GM18951 (cell line): ENCODE measurements around the gene LILRB1.
"Not testable (repeated sequence)": the region's sequence is repeated elsewhere in the genome, so short reads cannot be mapped to it uniquely, and the experiment has no call there.

ENCODE experiments used
- POLR2A ChIP-seq: IDR thresholded peaks from 4 replicates; pipeline ENCODE4 v1.6.1; 2011; ENCODE audit warnings: mild to moderate bottlenecking; ENCODE audit not compliant: insufficient read length, insufficient read depth; ENCODE audit errors: extremely low read depth
- in situ Hi-C: fragments of 300-500 bp; cut with MboI; formaldehyde crosslinking; loops from one replicate; pipeline ENCODE4 v1.12.0; 2022; ENCODE audit warnings: low sequenced_read_pairs, mixed read lengths, inconsistent platforms; ENCODE audit not compliant: unreplicated experiment

LILRB1 gene

GRCh38 chr19:54638683-54639082 lies 8.4 kb downstream of the LILRB1 start:
- in situ Hi-C loops: no loop called here
- TF ChIP-seq POLR2A: no peak

GRCh38 chr19:54642953-54643352 lies 12.7 kb downstream of the LILRB1 start:
- in situ Hi-C loops: not testable (repeated sequence)

- in situ Hi-C loops: not testable (repeated sequence)
Observed at GRCh38 chr19:54643583-54643982, 13.3 kb downstream of the LILRB1 start.

GRCh38 chr19:54644056-54644455 lies 13.8 kb downstream of the LILRB1 start:
- in situ Hi-C loops: no loop called here
- no peak for TF ChIP-seq POLR2A

- no peak for TF ChIP-seq POLR2A
- in situ Hi-C loops: no loop called here
Observed at GRCh38 chr19:54646331-54646841, 16.1 kb downstream of the LILRB1 start.

GRCh38 chr19:54648129-54648528 lies 17.8 kb downstream of the LILRB1 start:
- in situ Hi-C loops: no loop called here
- TF ChIP-seq POLR2A: no peak

GRCh38 chr19:54650108-54650655 lies 19.9 kb downstream of the LILRB1 start:
- in situ Hi-C loops: no loop called here
- no peak for TF ChIP-seq POLR2A

- in situ Hi-C loops: no loop called here
- TF ChIP-seq POLR2A: no peak
Observed at GRCh38 chr19:54653181-54653809, 23.0 kb downstream of the LILRB1 start.

GRCh38 chr19:54654447-54655321 lies 24.4 kb downstream of the LILRB1 start:
- TF ChIP-seq POLR2A: no peak
- in situ Hi-C loops: no loop called here

GRCh38 chr19:54659300-54659699 lies 29.0 kb downstream of the LILRB1 start:
- in situ Hi-C loops: no loop called here
- TF ChIP-seq POLR2A: no peak

- in situ Hi-C loops: no loop called here
- no peak for TF ChIP-seq POLR2A
Observed at GRCh38 chr19:54660306-54660705, 30.0 kb downstream of the LILRB1 start.

GRCh38 chr19:54660964-54661363 lies 30.7 kb downstream of the LILRB1 start:
- in situ Hi-C loops: no loop called here
- TF ChIP-seq POLR2A: no peak

GRCh38 chr19:54661846-54662481 lies 31.7 kb downstream of the LILRB1 start:
- in situ Hi-C loops: no loop called here

More at GRCh38 chr19:54661846-54662481, 31.7 kb downstream of the LILRB1 start:
- no peak for TF ChIP-seq POLR2A
